K562 (cell line): ENCODE data around the gene CDC45. TPM values are rescaled to one million over a fixed set of nuclear protein-coding genes. Genes with fewer than 3 reads are reported as not detected.

ENCODE experiments used
- ARID2 ChIP-seq: fragments of 450-650 bp; IDR thresholded peaks from 2 replicates; pipeline ENCODE4 v1.6.1; 2017; ENCODE audit warnings: antibody characterized with exemption, mild to moderate bottlenecking
- ETV6 ChIP-seq, 3 experiments: fragments of 150-350 bp in 1 of 3; sonication (generic) in 1 of 3; formaldehyde crosslinking in 1 of 3; IDR thresholded peaks; 2 replicates each; pipeline versions ENCODE4 v1.6.1 to v1.8.0; 2014 to 2022; ENCODE audit warnings: borderline replicate concordance in 2 of 3, low read depth in 2 of 3, antibody characterized with exemption in 1 of 3, low read length in 1 of 3, mild to moderate bottlenecking in 1 of 3, missing genetic modification reagents in 1 of 3
- FOS ChIP-seq: IDR thresholded peaks from 3 replicates; pipeline ENCODE4 v1.6.1; 2011; ENCODE audit not compliant: insufficient read length; ENCODE audit errors: extremely low read depth
- HBP1 ChIP-seq: fragments of 450-650 bp; formaldehyde crosslinking; IDR thresholded peaks from 2 replicates; pipeline ENCODE4 v1.4.0; 2022; ENCODE audit warnings: missing genetic modification characterization
- HDAC2 ChIP-seq: fragments of 450-650 bp; IDR thresholded peaks from 2 replicates; pipeline ENCODE4 v1.6.1; 2016; ENCODE audit warnings: mild to moderate bottlenecking
- IRF1 ChIP-seq: sonication (generic); formaldehyde crosslinking; IDR thresholded peaks from 2 replicates; pipeline ENCODE4 v1.8.0; 2022; ENCODE audit warnings: missing genetic modification reagents, mild to moderate bottlenecking, borderline replicate concordance
- KLF1 ChIP-seq: fragments of 450-650 bp; IDR thresholded peaks from 2 replicates; pipeline ENCODE4 v1.6.1; 2016; ENCODE audit warnings: missing genetic modification characterization, missing compliant biosample characterization
- NCOR1 ChIP-seq: fragments of 450-650 bp; IDR thresholded peaks from 2 replicates; pipeline ENCODE4 v1.6.1; 2016; ENCODE audit warnings: mild to moderate bottlenecking, moderate library complexity
- NFXL1 ChIP-seq: fragments of 450-650 bp; formaldehyde crosslinking; IDR thresholded peaks from 2 replicates; pipeline ENCODE4 v1.4.0; 2021; ENCODE audit warnings: mild to moderate bottlenecking
- NONO ChIP-seq, 2 experiments: fragments of 200-400 bp in 1 of 2; fragments of 450-650 bp in 1 of 2; formaldehyde crosslinking in 1 of 2; IDR thresholded peaks; 2 replicates each; pipeline ENCODE4 v1.6.1; 2017; ENCODE audit warnings: low read depth in 2 of 2, mild to moderate bottlenecking in 2 of 2, moderate library complexity in 2 of 2, low read length in 1 of 2
- NR2F6 ChIP-seq: fragments of 450-650 bp; formaldehyde crosslinking; IDR thresholded peaks from 2 replicates; pipeline ENCODE4 v1.4.0; 2020; ENCODE audit warnings: mild to moderate bottlenecking
- PCBP2 ChIP-seq: fragments of 200-400 bp; formaldehyde crosslinking; IDR thresholded peaks from 2 replicates; pipeline ENCODE4 v1.6.1; 2018; ENCODE audit warnings: low read length, low read depth, mild to moderate bottlenecking, moderate library complexity; ENCODE audit not compliant: poor library complexity, severe bottlenecking
- PHF20 ChIP-seq: fragments of 450-650 bp; IDR thresholded peaks from 2 replicates; pipeline ENCODE4 v1.6.1; 2018; ENCODE audit not compliant: partially characterized antibody
- SREBF2 ChIP-seq: sonication (generic); formaldehyde crosslinking; IDR thresholded peaks from 2 replicates; pipeline ENCODE4 v1.4.0; 2020; ENCODE audit warnings: mild to moderate bottlenecking, missing genetic modification reagents
- TCF3 ChIP-seq: sonication (generic); formaldehyde crosslinking; IDR thresholded peaks from 2 replicates; pipeline ENCODE4 v1.4.0; 2020; ENCODE audit warnings: mild to moderate bottlenecking, missing genetic modification reagents
- TEAD4 ChIP-seq, 2 experiments: sonication (generic) in 1 of 2; formaldehyde crosslinking in 1 of 2; IDR thresholded peaks; 2 replicates each; pipeline versions ENCODE4 v1.6.1 to v1.8.0; 2012 to 2022; ENCODE audit warnings: borderline replicate concordance in 1 of 2, inconsistent platforms in 1 of 2, low read length in 1 of 2, mild to moderate bottlenecking in 1 of 2, missing genetic modification reagents in 1 of 2
- TFAP4 ChIP-seq: sonication (generic); formaldehyde crosslinking; IDR thresholded peaks from 2 replicates; pipeline ENCODE4 v1.8.0; 2022; ENCODE audit warnings: missing genetic modification reagents, mild to moderate bottlenecking, moderate library complexity, borderline replicate concordance
- ZNF232 ChIP-seq: sonication (generic); formaldehyde crosslinking; IDR thresholded peaks from 2 replicates; pipeline ENCODE4 v1.8.0; 2022; ENCODE audit warnings: mild to moderate bottlenecking, missing genetic modification reagents
- ZNF586 ChIP-seq: fragments of 450-650 bp; formaldehyde crosslinking; conservative IDR thresholded peaks from 2 replicates; pipeline ENCODE4 v1.4.0; 2020; ENCODE audit warnings: mild to moderate bottlenecking, moderate library complexity
- ZNF740 ChIP-seq, 3 experiments: fragments of 200-800 bp in 1 of 3; sonication (Bioruptor generic) in 1 of 3; sonication (generic) in 1 of 3; formaldehyde crosslinking in 1 of 3; IDR thresholded peaks; 2 replicates each; pipeline versions ENCODE4 v1.6.1 to v1.8.0; 2016 to 2022; ENCODE audit warnings: mild to moderate bottlenecking in 2 of 3, missing compliant biosample characterization in 2 of 3, missing genetic modification characterization in 2 of 3, missing genetic modification reagents in 1 of 3
- polyA plus RNA-seq, 8 experiments: library from polyadenylated mRNA; depleted of rRNA in 4 of 8; stranded (reverse) in 5 of 8; unstranded in 3 of 8; fragments of >200 nt; fragmentation: Nextera tagmentation in 2 of 8; fragmentation: Illumina TruSeq in 1 of 8; extraction: Ambion mirVana in 2 of 8; extraction: Trizol in 1 of 8; gene quantifications; 2 replicates each; pipeline versions ENCODE4 v1.2.1 to v1.2.3, GENCODE V29; 2011 to 2014; ENCODE audit warnings: inconsistent platforms in 1 of 8, missing spikeins in 1 of 8
- total RNA-seq, 7 experiments: library from RNA; depleted of rRNA in 6 of 7; stranded (reverse); fragments of >200 nt in 6 of 7; fragmentation: Illumina TruSeq in 2 of 7; extraction: Trizol in 2 of 7; gene quantifications; 2 replicates each; pipeline versions ENCODE4 v1.2.1 to v1.2.3, GENCODE V29; 2011 to 2021; ENCODE audit warnings: low replicate concordance in 1 of 7

Gene CDC45
- total and polyA plus RNA-seq, 9 of the 15 experiments (the other 6 are each of a cell fraction or from before 2014, with no cell fraction given): 251 to 580 (median 410) TPM

- no peak; the same call in none of the 2 replicates for TF ChIP-seq TEAD4 (IDR thresholded peaks at IDR 0.05; ENCODE audit: low read length)
- TF ChIP-seq TEAD4 (CRISPR knock-in tag; IDR thresholded peaks at IDR 0.05; ENCODE audit: borderline replicate concordance): no peak
- no peak for TF ChIP-seq KLF1 (tag)
- no peak for TF ChIP-seq ZNF586 (CRISPR knock-in tag)
- TF ChIP-seq IRF1 (CRISPR knock-in tag): no peak
- TF ChIP-seq ETV6 (IDR thresholded peaks at IDR 0.05; ENCODE audit: borderline replicate concordance in 1 of 2, low read depth in 2 of 2, low read length in 1 of 2): no peak
- no peak for TF ChIP-seq ETV6 (CRISPR knock-in tag; IDR thresholded peaks at IDR 0.05; ENCODE audit: borderline replicate concordance)
- peak; percentile 84; the same call in 1 of the 2 replicates for TF ChIP-seq NFXL1 (CRISPR knock-in tag)
- TF ChIP-seq ZNF232 (CRISPR knock-in tag): no peak
- TF ChIP-seq ZNF740 (CRISPR knock-in tag; IDR thresholded peaks at IDR 0.05): no peak
- no peak for TF ChIP-seq ZNF740 (tag; IDR thresholded peaks at IDR 0.05)
- no peak for TF ChIP-seq HBP1
- TF ChIP-seq TCF3 (CRISPR knock-in tag): no peak
- TF ChIP-seq FOS: no peak
- no peak for TF ChIP-seq NCOR1
- no peak; the same call in 1 of the 2 replicates for TF ChIP-seq HDAC2
- TF ChIP-seq SREBF2: no peak
- TF ChIP-seq PHF20: no peak
- no peak for TF ChIP-seq NONO (IDR thresholded peaks at IDR 0.05; ENCODE audit: low read depth in 2 of 2, low read length in 1 of 2)
- no peak for TF ChIP-seq PCBP2
- no peak for TF ChIP-seq ARID2
- no peak for TF ChIP-seq TFAP4 (CRISPR knock-in tag)
- TF ChIP-seq NR2F6 (CRISPR knock-in tag): no peak
Measured at GRCh38 chr22:19448076-19448607, 31.6 kb upstream of the CDC45 start (continued).
